ENCODE results near the gene ABHD11.
"Not testable (repeated sequence)": the region's sequence is repeated elsewhere in the genome, so short reads cannot be mapped to it uniquely, and the experiment has no call there.

The ABHD11 gene, protein sequence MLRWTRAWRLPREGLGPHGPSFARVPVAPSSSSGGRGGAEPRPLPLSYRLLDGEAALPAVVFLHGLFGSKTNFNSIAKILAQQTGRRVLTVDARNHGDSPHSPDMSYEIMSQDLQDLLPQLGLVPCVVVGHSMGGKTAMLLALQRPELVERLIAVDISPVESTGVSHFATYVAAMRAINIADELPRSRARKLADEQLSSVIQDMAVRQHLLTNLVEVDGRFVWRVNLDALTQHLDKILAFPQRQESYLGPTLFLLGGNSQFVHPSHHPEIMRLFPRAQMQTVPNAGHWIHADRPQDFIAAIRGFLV

GRCh38 chr7:73738612-73739386 lies at the start of gene ABHD11:
Gene ABHD11 (minus strand): TSS chr7:73738802. CDS start chr7:73738770, 32 bp downstream.
- DNase-seq (ENCODE audit: low read depth): peak; percentile 99

DNA sequence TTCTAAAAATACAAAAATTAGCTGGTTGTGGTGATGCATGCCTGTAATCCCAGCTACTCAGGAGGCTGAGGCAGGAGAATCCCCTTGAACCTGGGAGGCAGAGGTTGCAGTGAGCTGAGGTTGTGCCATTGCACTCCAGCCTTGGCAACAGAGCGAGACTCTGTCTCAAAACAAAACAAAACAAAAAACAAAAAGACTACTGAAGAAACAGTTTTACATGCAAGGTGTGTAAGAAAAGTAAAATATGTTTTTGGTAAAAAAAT lies 49.1 kb upstream of the ABHD11 start:
- not testable (repeated sequence) for DNase-seq (ENCODE audit: low read depth)

- DNase-seq (ENCODE audit: low read depth): no peak
These were observed 48.0 kb upstream of the ABHD11 start for GRCh38 chr7:73786588-73786987.

DNA sequence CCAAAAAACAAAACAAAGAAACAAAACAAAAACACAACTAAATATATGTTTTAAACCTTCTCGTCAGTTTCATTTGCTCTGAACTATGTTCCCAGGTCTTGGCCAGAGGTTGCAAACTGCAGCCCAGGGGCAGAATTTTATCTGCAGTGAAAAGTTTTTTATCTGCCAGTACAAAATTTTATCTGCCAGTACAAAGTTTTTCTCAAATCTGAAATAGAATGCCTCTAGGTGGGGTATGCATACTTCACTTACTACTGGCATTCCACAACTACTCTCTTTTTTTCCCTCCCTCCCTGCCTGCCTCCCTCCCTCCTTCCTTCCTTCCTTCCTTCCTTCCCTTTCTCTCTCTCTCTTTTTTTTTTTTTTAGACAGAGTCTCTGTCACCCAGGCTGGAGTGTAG lies 40.9 kb upstream of the ABHD11 start:
- no peak for DNase-seq (ENCODE audit: low read depth)

GRCh38 chr7:73778801-73779389 lies 40.3 kb upstream of the ABHD11 start:
- no peak for DNase-seq (ENCODE audit: low read depth)

- DNase-seq (ENCODE audit: low read depth): no peak
These were observed 36.3 kb upstream of the ABHD11 start for GRCh38 chr7:73774923-73775322.

DNA sequence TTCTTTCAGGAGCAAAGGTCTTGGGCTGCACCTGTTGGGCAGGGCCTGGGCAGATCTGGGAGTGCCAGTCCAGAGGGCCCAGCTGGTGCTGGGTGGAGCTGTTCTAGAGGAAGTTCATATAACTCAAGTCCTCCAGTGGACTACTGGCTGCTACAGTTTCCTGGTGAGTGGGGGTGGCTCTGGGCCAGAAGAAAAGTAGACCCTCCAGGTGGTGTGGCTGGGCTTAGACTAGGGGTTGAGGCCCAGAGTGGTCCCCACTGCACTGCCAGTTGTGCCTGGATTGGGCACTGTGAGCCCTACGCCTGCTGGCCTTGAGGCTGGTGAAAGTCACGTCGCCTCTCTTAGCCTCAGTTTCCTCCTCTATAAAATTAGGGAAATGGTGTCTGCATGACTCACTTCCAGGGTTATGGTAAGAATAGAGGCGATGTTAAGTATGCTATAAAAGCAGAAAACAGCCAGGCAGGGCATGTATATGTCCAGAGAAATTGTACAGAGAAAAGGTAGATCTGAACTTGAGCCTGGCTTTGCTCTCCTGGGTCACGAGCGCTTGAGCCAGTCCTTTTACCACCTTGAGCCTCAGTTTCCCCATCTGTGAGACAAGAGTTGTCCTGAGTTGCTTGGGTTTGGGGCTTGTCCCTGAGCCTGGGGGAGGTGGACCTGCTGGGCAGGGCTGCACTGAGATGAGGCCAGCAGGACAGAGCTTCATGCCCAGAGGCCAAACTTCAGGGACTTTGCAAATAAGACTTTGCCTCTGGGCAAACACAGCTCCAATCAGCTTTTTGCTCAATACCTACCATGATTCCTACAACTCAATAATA lies 35.3 kb upstream of the ABHD11 start:
- no peak for DNase-seq (ENCODE audit: low read depth)

GRCh38 chr7:73770860-73771670 lies 32.5 kb upstream of the ABHD11 start:
- no peak for DNase-seq (ENCODE audit: low read depth)

DNA sequence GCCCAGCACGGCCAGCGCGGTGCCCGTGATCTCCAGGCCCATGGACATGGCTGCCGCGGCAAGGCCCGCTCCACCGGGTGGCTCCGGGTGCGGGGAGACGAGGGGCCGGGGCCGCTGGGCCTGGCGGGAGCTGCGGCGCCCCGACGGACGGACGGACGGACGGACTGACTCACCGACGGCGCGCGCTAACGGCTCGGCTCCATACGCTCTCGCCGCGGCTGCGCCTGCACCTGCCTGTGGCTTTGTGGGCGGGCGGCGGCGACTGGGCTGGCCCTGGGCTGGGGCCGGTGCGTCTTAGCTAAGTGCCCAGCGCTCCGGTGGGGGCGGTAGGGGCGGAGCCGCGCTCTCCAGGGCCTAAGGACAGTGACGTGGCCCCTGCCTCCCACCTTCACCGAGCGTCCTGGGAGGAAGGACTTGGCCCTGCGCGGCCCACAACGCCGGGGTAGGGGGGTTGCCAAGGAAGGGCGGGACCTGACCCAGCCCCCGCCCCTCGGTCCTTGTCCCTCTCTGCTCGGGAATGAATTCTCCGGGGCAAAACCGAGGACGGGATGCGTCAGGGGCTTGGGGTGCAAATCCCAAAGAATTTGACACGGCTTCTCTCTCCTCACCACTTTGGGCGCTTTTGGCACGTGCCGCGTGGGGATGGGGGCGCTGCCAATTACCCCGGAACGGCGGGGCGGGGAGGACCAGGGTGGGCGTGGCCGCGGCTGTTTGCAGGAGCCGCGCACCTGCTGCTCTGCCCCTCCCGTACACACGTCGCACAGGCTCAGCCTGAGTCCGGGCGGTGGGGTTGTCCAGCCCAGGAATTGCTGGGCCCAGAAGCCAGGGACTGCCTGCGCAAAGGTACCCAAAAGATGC lies 31.6 kb upstream of the ABHD11 start, which contains the start of gene CLDN3:
Gene CLDN3 (minus strand): TSS at position 269 of the 858 bp plus-strand sequence. CDS start 221 bp downstream, at position 48.
- no peak for DNase-seq (ENCODE audit: low read depth)

GRCh38 chr7:73769481-73770001 lies 30.9 kb upstream of the ABHD11 start:
- DNase-seq (ENCODE audit: low read depth): no peak

GRCh38 chr7:73768641-73769480 lies 30.3 kb upstream of the ABHD11 start:
- no peak for DNase-seq (ENCODE audit: low read depth)

DNA sequence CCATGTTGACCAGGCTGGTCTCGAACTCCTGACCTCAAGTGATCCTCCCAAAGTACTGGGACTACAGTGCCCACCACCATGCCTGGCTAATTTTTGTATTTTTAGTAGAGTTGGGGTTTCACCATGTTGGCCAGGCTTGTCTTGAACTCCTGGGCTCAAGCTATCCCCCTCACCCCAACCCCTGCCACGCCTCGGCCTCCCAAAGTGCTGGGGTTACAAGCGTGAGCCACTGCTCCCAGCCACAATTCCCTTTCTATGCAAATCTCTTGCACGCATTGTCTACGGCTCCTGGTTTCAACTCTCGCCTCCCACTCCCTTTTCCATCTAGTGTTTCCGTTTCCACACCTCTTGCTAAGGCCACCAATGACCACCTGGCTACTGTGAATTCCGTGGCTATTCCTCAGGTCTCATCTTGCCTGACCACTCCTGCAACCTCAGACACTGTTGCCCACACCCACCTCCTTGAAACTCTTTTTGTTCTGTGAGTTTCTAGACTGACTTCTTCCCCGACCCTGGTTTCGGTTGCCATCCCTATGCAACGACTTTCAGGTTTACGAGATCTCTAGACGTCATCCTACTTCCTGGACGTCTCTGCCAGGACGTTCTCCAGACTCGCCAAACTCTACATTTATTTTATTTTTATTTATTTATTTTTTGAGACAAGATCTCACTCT lies 28.1 kb upstream of the ABHD11 start:
- no peak for DNase-seq (ENCODE audit: low read depth)

DNA sequence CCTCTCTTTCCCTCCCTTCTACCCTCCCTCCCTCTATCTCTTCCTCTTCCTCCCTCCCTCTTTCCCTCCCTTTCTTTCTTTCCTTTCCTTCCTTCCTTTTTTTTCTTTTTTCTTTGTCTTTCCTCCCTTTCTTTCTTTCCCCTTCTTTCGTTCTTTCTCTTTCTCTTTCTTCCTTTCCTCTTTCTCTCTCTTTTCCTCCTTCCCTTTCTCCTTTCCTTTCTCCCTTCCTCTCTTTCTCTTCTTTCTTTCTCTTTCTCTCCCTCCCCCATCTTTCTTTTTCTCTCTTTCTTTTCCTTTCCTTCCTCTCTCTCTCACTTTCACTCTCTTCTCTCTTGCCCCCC lies 24.0 kb upstream of the ABHD11 start:
- DNase-seq (ENCODE audit: low read depth): no peak

DNA sequence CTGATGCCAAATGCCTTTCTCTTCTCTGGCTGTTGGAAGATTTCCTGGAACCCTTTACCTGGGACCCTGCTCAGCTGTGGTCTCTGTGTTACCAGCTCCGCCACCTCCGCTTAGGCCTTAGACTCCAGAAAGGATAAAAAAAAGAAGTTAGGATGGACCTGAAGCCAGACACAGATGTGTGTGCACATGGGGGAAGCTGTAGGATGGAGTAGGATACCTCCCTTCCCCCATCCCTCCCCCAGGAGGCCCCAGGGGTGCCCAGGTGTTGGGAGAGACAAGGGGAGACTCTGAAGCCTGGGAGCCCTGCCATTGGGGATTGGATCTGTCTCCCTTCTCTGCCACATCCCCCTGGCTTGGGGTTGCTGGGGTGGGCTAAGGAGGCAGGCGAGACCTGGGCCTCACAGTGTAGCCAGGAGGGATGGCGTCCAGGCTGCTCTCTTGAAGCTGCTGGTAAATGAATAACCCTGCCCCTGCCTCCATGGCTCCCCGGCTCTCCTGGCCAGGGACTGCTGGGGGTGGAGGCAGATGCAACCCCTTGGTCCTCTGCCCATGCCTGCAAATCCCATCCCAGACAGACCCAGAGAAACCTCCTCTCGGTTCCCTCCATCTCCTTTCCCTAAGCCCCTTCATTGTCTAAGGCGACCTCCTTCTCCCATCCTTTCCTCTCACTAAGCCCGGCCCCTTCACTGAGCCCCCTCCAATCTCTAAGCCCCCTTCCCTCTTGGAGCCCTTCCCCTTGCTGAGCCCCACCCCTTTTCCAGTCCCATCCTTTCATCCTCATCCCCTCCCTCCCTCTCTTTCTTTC lies 23.5 kb upstream of the ABHD11 start:
- DNase-seq (ENCODE audit: low read depth): no peak

DNA sequence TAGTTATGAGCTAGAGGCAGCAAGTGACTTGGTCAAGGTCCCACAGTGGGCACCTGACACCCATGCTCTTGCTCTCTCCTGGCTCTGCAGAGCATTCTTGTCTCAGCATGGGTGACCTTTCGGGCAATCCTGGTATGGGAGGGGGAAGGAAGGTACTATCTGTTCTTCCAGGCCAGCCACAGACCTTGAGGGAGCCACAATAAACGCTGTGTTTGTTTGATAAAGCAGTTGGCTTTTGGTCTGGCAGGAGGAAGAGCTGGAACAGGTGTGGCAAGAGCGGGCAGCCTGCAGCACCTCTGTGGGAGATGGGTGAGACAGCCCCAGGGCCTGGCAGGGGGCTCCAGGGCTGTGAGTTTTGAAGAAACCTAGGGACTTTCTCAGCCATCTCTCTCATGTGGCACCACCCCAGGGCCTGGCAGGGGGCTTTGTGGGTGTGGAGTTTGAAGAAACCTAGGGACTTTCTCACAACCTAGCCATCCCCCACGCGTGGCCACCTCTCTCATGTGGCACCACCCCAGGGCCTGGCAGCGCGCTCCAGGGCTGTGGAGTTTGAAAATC lies 20.1 kb upstream of the ABHD11 start:
- no peak for DNase-seq (ENCODE audit: low read depth)

- DNase-seq (ENCODE audit: low read depth): no peak
These were observed 11.6 kb upstream of the ABHD11 start for GRCh38 chr7:73749931-73750776.

GRCh38 chr7:73746378-73746777 lies 7.8 kb upstream of the ABHD11 start:
- no peak for DNase-seq (ENCODE audit: low read depth)
